GM19240 (cell line): ENCODE data around the gene SLC6A3.
"Not testable (repeated sequence)": the region's sequence is repeated elsewhere in the genome, so short reads cannot be mapped to it uniquely, and the experiment has no call there.

Source experiments
- DNase-seq: peaks from one replicate; pipeline ENCODE4 v3.0.0; 2011; ENCODE audit warnings: low spot score; ENCODE audit not compliant: insufficient read length

SLC6A3 gene

DNA sequence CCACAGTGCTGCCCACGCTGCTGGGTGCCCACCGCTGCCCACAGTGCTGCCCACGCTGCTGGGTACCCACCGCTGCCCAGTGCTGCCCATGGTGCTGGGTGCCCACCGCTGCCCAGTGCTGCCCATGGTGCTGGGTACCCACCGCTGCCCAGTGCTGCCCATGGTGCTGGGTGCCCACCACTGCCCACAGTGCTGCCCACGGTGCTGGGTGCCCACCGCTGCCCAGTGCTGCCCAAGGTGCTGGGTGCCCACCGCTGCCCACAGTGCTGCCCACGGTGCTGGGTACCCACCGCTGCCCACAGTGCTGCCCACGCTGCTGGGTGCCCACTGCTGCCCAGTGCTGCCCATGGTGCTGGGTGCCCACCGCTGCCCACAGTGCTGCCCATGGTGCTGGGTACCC lies 22.7 kb downstream of the SLC6A3 start:
- not testable (repeated sequence) for DNase-seq

DNA sequence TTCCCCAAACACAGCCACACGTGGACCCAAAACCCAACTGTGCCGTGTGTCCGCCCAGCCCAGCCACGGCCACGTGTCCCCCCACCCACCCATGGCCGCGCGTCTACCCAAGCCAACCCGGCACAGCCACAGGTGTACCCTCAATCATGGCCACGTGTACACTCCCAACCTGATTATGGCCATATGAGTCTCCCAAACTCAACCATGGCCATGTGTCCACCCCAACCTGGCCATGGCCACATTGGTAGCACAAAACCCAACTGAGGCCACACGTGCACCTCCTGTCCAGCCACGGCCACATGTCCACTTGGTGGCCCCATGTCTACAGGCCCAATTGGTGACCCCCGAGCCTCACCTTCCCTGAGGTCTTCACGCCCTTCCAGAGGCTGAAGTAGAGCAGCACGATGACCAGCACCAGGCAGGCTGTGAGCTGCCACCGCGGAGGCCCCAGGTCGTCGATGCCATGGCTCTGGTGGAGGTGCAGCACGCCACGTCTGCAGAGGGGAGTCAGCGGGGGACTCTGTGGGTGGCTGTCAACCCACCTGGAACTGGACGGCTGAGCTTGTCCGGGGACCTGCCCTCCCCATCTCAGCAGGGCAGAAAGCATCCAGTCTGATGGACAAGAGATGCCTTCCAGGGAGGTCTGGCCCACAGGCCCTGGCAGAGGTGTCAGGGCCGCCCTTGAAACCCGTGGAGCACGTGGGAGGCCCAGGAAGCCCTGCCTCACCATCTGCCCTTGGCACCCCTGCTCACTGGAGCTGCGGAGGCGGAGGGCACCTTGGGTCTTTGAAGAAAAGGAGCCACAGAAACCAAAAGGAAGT lies 23.5 kb downstream of the SLC6A3 start:
- no peak for DNase-seq

DNA sequence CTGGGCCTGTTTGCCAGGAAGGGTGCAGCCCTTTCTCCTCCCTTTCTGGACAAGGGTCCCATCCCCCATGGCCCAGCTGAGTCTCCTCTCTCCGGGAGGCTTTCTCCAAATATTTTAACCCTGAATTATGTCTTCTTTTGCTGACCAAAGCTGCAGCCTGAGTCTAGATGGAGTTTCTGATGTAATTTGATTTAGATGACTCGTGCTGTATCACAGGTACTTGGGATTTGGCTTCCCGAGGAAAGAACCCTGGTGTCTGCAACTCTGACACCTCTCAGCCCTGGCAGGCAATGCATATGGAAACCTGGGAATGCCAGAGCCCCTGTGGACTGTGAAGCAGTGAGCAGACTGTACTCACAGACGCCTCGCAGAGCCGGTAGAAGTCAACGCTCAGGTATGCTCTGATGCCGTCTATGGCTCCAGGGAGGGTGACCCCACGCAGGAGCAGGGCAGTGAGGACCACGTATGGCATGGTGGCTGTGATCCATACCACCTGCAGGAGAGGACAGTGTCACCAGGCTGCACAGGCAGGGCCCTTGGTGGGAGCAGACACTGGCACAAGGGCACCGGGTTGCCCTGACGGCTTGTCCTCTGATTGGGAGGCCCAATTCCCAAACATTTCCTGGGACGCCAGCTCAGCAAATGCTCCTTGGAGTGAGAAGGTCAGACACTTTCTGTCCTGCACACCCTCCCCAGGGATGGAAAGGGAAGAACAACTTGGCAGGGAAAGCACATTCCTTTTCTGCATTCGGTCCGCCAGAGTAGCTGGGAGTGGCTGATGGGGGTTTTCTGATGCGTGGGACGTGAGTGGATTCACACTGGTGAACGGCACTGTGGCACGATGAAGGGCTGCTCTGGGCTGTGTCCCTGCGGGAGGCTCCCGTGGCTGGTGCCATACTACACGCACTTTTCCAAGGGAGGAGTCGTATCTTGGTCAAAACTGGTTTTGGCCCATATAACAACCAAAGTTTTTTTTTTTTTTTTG lies 24.7 kb downstream of the SLC6A3 start:
- DNase-seq = no peak

DNA sequence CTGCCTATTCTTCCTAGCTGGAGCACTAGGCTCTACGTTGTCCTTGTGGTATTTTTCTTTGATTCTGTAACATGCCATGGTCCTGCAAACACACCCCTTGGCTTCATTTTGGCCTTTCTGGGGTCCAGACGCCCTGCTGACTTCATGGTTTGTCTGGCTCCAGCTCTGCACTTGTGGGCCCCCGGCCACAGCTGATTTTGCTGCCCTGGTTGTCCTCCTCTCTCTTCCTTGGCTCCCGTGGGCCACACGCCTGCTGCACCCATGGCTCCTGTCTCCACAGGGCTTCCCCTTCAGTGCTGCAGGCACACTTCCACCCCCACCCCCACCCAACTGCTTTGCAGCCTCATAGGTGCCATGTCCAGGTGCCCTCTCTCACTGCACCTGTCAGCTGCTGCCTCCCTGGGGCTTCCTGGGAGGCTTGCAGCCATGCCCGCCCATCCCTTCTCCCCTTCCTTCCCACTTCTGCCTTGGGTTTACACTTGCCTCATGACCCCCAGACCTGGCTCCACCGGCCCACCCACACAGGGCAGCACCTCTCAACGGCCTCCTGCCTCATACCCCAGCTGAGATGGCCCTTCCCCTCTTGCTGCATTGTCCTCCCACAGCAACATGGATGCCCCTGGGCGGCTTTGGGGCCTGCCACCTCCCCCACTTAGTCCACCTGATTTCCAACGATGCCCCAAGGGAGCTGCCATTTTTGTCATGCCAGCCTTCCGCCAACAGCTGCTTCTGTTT lies 25.6 kb downstream of the SLC6A3 start:
- no peak for DNase-seq

DNA sequence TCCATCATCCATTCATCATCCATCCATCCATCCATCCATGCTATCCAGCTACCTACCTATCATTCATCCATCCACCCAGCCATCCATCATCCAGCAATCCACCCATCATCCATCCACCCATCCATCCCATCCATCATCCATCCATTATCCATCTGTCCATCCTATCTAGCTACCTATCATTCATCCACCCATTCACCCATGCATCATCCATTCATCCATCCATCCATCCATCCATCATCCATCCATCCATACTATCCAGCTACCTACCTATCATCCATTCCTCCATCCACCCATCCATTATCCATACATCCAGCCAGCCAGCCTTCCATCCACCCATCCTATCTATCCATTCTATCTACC lies 26.3 kb downstream of the SLC6A3 start:
- no peak for DNase-seq

DNA sequence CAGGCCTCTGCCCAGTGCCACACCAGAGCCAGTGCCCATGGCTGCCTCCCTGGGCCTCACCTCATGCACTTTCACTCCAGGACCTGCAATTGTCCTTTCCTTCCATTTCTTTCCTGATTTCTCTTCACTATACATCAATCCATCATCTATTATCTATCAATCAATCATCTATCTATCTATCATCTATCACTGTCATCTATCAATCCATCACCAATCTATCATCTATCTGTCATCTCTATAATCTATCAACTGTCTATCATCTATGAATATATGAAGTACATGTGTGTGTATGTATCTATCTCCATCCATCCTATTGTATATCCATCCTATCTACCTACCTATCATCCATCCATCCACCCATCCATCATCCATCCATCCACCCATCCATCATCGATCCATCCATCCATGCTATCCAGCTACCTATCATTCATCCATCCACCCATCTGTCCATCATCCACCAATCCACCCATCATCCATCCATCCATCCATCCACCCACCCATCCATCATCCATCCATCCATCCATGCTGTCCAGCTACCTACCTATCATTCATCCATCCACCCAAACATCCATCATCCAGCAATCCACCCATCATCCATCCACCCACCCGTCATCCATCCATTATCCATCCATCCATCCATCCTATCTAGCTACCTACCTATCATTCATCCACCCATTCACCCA lies 26.9 kb downstream of the SLC6A3 start:
- no peak for DNase-seq

DNA sequence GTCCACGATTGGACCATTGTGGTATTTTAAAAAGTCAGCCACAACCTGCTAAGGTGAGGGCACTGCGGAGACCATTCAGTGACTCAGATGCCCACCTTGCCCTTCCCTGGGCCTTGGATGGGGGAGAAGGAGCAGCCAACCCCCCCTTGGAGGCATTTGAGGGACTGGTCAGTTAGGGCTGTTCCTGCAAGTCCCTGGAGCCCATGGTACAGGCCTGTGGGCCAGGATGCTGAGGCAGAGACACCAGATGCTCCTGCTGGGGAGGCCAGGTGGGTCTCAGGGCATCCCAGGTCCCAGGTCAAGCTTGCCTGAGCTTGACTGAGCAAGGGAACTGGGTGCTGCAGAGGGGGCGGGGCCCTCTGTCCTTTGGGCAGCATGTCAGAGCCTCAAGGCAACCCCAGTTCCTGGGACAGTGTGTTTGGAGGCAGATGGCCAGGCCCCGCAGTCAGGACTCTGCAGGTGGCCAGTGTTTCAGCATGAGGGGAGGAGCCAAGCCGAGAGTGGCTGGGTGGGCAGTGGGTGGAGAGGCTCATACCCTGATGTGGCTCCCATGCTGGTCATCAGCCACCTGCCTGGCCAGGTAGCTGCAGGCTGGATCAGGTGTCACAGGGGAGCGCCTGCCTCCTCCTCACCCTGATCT lies 27.5 kb downstream of the SLC6A3 start:
- no peak for DNase-seq

DNA sequence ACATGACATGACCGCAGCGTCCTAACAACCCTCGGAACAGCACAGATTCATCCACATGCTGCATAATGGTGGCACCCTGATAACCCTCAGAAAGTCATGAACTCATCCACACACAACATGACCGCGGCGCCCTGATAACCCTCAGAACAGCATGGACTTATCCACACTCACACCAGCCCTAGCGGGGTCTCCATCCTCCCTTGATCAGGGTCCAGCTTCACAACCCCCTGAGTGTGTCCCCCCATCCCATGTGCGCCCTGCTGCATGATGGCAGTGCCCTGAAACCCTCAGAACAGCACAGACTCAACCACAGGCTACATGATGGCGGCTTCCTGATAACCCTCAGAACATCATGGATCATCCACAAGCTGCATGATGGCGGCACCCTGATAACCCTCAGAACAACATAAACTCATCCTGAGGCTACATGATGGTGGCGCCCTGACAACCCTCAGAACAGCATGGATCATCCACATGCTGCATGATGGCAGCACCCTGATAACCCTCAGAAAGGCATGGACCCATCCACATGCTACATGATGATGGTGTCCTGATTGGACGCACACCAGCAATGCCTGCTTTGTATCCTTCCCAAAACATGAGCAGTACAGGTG lies 28.3 kb downstream of the SLC6A3 start:
- DNase-seq = no peak

DNA sequence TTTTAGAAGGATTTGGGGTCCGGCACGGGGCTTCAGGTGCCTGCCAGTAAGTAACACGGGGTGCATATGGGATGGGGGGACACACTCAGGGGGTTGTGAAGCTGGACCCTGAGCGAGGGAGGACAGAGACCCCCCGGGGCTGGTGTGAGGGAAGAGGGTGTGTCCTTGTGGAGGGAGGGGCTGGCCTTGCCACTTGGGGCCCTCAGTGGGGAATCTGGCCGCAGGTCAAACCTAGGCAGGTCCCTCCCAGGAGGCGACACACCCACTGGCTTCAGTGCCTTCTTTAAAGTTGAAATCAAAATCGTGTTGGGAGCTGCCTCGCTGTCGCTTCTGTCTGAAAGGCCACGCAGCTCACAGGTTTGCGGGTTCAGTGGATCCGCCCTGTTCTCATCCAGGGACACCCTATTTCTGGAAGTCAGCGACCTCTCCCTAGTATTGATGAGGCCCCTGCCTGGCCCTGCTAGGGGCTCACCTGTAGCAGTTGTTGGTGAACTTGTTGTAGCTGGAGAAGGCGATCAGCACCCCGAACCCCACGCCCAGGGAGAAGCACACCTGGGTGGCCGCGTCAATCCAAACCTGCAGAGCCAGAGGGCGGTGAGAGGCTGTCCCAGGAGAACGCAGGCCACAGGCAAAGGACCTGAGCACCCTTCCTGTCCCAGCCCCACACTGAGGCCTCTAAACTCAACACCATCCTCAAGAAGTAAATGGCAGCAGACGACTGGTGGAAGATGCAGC lies 29.4 kb downstream of the SLC6A3 start:
- no peak for DNase-seq

DNA sequence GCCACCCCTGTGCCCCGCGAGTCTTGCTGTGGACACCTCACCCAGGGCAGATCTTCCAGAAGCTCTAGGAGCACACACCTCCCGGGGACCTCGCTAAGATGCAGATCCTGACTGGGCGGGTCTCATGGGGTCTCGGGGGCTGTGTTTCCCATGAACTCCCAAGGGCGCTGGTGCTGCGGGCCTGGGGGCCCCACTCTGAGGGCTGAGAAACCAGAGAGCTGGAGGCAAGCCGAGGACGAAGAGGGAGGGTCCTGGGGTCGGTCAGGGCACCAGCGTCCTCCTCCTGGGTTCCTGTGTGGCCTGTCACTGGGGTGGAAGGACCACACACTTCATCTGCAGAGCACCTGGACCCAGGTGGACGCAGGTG lies 30.2 kb downstream of the SLC6A3 start:
- no peak for DNase-seq

DNA sequence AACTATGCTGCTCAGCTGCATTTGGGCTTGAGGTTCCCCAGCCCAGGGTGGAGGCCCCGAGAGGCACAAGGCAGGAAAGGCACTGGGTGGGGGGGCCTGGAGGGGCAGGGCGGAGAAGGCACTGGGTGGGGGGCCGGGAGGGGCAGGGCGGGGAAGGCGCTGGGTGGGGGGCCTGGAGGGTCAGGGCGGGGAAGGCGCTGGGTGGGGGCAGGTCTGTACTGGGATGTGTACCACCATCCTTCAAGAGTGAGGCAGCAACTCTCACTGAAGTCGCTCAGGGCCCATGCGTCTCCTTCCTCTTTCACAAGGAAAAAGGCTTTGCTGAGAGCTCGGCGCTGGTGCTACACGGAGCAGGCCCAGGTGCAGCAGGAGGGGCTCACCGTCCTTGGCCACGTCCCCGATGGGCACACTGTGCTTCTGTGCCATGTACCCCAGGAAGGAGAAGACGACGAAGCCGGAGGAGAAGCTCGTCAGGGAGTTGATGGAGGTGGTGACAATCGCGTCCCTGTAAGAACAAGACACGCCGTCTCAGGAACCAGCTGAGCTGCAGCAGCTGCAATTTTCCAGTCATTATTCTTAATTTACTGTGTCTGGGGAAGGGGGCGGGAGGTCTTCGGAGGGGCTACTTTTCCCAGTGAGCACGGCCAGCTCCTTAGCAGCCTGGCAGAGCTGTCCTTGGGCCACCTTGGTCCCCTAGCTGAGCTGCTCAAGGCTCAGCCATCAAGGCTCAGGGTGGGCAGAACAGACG lies 30.8 kb downstream of the SLC6A3 start:
- no peak for DNase-seq

DNA sequence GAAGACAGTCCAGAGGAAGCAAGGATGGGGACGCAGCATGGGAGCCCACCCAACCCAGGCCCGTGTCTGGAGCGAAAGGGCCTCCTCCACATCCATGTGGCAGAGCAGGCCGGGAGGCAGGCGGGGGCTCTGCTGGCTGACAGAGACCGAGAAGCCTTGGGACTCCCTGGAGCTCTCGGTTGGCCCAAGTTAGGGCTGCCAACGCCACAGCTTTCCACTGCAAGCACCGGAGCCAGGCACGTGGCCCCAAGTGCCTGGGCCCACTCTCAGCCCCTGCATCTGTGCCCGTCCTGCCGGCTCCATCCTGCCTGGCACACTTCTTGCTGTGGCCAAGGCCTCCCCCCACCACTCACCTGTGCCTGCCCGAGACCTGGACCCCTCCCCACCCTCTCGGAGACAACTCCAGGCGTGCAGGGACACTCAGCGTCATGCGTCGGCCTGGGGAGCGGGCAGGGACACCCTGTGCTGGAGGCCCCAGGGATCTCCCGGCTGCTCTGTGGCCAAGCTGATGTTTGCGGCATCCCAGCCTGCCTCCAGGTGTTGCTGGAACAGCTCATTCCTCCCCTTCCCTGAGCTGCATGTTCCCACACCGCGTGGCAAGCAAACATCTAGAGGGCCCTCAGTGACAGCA lies 31.5 kb downstream of the SLC6A3 start:
- DNase-seq = no peak

DNA sequence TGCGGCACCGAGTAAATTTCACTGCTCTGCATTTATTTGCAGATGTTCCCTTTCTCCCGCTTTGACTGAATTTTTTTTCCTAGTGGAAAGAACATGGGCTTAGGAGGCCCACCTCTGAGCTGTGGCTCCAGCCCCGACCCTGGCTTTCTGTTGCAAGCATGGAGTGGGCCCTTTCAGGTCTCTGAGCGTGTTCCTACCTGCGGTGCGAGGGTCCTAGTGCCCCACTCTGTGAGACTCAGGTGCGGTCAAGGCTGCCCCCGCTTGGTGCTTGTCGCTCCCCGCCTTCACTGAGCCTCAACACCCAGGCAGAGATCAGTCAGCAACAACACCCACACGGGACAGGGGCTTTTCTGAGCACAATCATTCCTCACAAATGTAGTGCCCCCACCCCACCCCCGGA lies 32.0 kb downstream of the SLC6A3 start:
- DNase-seq = no peak

DNA sequence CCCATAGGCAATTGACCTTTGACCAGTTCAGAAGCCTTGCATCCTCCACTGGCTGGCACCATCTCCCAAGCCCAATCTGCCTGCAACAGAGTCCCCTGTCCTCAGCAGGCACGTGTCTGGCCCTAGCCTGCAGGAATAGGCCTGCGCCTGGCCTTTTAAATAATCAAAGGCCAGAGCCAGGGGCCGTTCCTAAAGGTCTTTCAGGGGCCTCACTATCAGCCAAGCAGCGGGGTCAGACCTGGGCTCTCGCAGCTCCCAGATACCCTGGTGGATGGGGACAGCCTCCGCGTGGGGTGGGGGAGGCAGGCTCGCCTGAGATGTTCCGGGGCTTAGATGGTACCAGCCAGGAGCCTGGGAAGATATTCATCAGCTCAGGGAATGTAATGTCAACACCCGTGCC lies 32.6 kb downstream of the SLC6A3 start:
- no peak for DNase-seq

DNA sequence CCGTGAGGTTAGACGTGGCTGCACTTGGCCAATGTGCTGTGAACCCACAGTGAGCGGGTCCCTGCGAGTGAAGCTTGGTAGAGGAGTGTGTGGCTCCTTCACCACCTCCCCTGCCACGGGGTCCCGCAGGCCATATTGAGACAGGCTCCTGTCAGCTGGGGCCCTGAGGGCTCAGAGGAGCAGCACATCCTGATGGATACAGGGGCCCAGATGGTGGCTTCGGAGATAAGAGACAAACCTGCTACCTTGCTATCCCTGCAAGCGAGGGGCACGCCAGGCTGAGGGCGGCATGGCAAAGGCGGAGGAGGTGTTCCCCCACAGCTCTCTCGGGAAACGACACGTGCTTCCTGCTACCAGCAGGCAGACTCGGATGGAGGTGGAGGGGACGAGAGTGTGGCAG lies 33.1 kb downstream of the SLC6A3 start:
- DNase-seq = no peak

DNA sequence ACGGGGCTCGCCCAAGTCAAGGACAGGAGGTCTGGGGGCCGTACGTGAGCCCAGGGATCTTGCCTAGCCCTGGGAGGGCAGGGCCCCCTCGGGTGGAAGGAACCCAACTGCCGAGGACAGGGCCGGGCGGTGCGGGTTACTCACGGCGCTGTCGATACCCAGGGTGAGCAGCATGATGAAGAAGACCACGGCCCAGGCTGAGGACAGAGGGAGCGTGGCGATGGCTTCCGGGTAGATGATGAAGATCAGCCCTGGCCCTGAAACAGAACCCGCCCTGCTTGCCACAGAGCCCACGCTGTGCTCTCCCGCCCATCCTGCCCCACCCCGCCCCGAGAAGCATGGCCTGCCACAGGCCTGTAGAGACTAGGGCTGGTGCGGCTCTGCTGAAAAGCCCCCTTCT lies 34.1 kb downstream of the SLC6A3 start:
- DNase-seq = no peak

DNA sequence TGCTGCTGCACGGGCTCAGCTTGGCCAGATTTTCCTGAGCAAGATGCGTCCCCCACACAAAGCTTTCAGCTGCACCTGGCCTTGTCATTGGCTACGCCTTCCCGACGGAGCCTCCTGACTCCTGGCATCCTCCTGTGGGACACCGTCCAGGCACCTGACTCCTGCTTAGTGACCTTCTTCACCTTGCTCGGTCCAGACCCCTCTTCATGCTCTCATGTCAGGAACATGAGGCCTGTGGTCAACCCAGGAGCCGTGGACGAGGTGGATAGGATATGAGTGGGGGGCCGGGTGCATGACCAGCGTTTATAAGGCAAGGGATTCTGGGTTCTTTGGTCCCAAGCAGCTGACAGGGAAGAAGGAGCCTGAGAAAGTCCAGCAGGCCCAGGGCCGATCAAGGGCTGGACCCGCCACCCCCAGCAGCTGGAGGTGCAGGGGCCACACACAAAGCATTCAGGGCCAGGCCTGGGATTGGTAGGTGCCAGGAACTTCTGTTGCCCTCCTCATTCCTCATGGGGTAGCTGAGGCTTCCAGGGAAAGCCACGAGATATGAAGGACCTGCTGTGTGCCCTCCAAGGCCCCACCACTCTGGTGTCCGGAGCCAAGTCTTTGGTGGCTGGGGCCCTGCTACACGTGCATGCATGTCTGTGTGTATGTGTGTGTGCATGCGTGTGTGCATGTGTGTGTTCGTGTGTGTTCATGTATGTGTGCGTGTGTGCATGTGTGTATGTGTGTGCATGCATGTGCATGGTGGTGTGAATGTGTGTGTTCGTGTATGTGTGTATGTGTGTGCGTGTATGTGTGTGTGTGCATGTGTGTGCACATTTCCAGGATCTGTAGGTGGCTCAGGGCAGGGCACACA lies 34.9 kb downstream of the SLC6A3 start:
- DNase-seq = no peak
